Tibial nerve (tissue), 3 donors: Measurements from ENCODE around the gene PRKCE.

Experiments used
- CTCF ChIP-seq, 5 experiments: fragments of 200-600 bp in 3 of 5; fragments of 450-650 bp in 2 of 5; sonication (generic) in 3 of 5; IDR thresholded peaks; one replicate each; pipeline ENCODE4 v1.5.1; 2016 to 2019; ENCODE audit warnings: antibody characterized with exemption in 5 of 5, mild to moderate bottlenecking in 3 of 5, moderate library complexity in 2 of 5
- POLR2A ChIP-seq, 2 donors: fragments of 450-650 bp; IDR thresholded peaks; one replicate each; pipeline ENCODE4 v1.6.1; 2017; ENCODE audit warnings: antibody characterized with exemption in 2 of 2, mild to moderate bottlenecking in 2 of 2, moderate library complexity in 2 of 2

- TF ChIP-seq CTCF (IDR thresholded peaks at IDR 0.05) (no peak), POLR2A (IDR thresholded peaks at IDR 0.05) (no peak)
Observed at GRCh38 chr2:45768208-45768607, 116.7 kb downstream of the PRKCE start.
